Activated CD4-positive, alpha-beta memory T cell treated with anti-CD3 and anti-CD28 coated beads, Interleukin-2, amount 10 ng/mL, durations not matched to agents 7 days and 5 days (primary cell): ENCODE data around the gene GABRA5. TPM values are rescaled to one million over a fixed set of nuclear protein-coding genes. Genes with fewer than 3 reads are reported as not detected.

Experiments used
- CTCF ChIA-PET: fragments of 350-600 bp; sonication (Branson Sonifier 250); formaldehyde crosslinking; loops from one replicate; lab custom pipeline; 2021; ENCODE audit warnings: antibody characterized with exemption, inconsistent platforms; lab: Charles Lee
- POLR2A ChIA-PET: fragments of 350-600 bp; sonication (Branson Sonifier 250); formaldehyde crosslinking; loops from one replicate; lab custom pipeline; 2021; ENCODE audit warnings: antibody characterized with exemption; lab: Charles Lee
- DNase-seq: peaks from one replicate; pipeline ENCODE4 v3.0.0-alpha.2; 2020
- H3K27ac Mint-ChIP-seq: one replicate; pipeline ENCODE4 v1.8.0; 2021; ENCODE audit warnings: mild to moderate bottlenecking, mixed read lengths
- H3K27me3 Mint-ChIP-seq: one replicate; pipeline ENCODE4 v1.8.0; 2021; ENCODE audit warnings: mixed read lengths
- H3K36me3 Mint-ChIP-seq: one replicate; pipeline ENCODE4 v1.8.0; 2021; ENCODE audit warnings: low read depth, mixed read lengths
- H3K4me1 Mint-ChIP-seq: one replicate; pipeline ENCODE4 v1.8.0; 2021; ENCODE audit warnings: mixed read lengths
- H3K4me3 Mint-ChIP-seq: one replicate; pipeline ENCODE4 v1.8.0; 2021; ENCODE audit warnings: mild to moderate bottlenecking, mixed read lengths
- H3K9me3 Mint-ChIP-seq: one replicate; pipeline ENCODE4 v1.8.0; 2021; ENCODE audit warnings: mixed read lengths
- total RNA-seq, 2 experiments: library from RNA; stranded (reverse); gene quantifications; one replicate each; pipeline ENCODE4 v1.2.3, GENCODE V29; 2021

The GABRA5 gene
- total RNA-seq, 2 experiments from 2014 or later: not detected

- no peak overlapping the region for H3K27ac Mint-ChIP-seq
- no peaks in the 10 kb centered on the region for H3K4me1 Mint-ChIP-seq
- ChIA-PET POLR2A (no interaction called here), CTCF (no interaction called here)
- no peaks in the 10 kb centered on the region for H3K36me3 Mint-ChIP-seq
- no peaks in the 10 kb centered on the region for H3K27me3 Mint-ChIP-seq
- H3K4me3 Mint-ChIP-seq: no peak overlapping the region
- H3K9me3 Mint-ChIP-seq: peaks cover 21% of the 10 kb centered on the region
- DNase-seq: no peak
Observed at GRCh38 chr15:26950001-26950400, 83.1 kb downstream of the GABRA5 start.

- Mint-ChIP-seq H3K27me3 (no peaks in the 10 kb centered on the region), H3K9me3 (peaks cover 11% of the 10 kb centered on the region), H3K4me3 (no peak overlapping the region), H3K36me3 (no peaks in the 10 kb centered on the region), H3K4me1 (no peaks in the 10 kb centered on the region), H3K27ac (no peak overlapping the region)
- no peak for DNase-seq
- POLR2A ChIA-PET: no interaction called here
- CTCF ChIA-PET: no interaction called here
Observed at GRCh38 chr15:26954403-26954802, 87.5 kb downstream of the GABRA5 start.

- Mint-ChIP-seq H3K4me3 (no peak overlapping the region), H3K4me1 (no peaks in the 10 kb centered on the region), H3K36me3 (no peaks in the 10 kb centered on the region), H3K27ac (no peak overlapping the region), H3K9me3 (peaks cover 2% of the 10 kb centered on the region), H3K27me3 (no peaks in the 10 kb centered on the region)
- CTCF ChIA-PET: no interaction called here
- DNase-seq: no peak
- POLR2A ChIA-PET: no interaction called here
Observed at GRCh38 chr15:26967719-26968269, 100.9 kb downstream of the GABRA5 start.

- ChIA-PET CTCF (no interaction called here), POLR2A (no interaction called here)
- Mint-ChIP-seq H3K4me3 (no peak overlapping the region), H3K36me3 (no peaks in the 10 kb centered on the region), H3K27ac (no peak overlapping the region), H3K27me3 (no peaks in the 10 kb centered on the region), H3K4me1 (no peaks in the 10 kb centered on the region), H3K9me3 (peaks cover 2% of the 10 kb centered on the region)
- no peak for DNase-seq
Observed at GRCh38 chr15:26968806-26969205, 101.9 kb downstream of the GABRA5 start.

GRCh38 chr15:26970712-26971210 is 103.9 kb downstream of the GABRA5 start, which contains the start of gene GABRG3:
Gene GABRG3 (plus strand): TSS chr15:26971181.
- Mint-ChIP-seq H3K27ac (no peak within 1 kb of the TSS), H3K4me1 (no peaks in the 10 kb centered on the region), H3K4me3 (no peak within 1 kb of the TSS), H3K36me3 (no peaks in the 10 kb centered on the region), H3K27me3 (no peaks in the 10 kb centered on the region), H3K9me3 (peaks cover 2% of the 10 kb centered on the region)
- no peak for DNase-seq
- CTCF ChIA-PET: no interaction called here
- POLR2A ChIA-PET: no interaction called here

GRCh38 chr15:26971271-26972018 is 104.6 kb downstream of the GABRA5 start:
- H3K36me3 Mint-ChIP-seq: no peaks in the 10 kb centered on the region
- ChIA-PET CTCF (interaction anchor here (1.4 kb wide), 1 partner anchor 80 kb away, joined by 3 read pairs; no protein-coding TSS in a partner anchor), POLR2A (no interaction called here)
- no peak overlapping the region for H3K4me3 Mint-ChIP-seq
- no peak overlapping the region for H3K27ac Mint-ChIP-seq
- DNase-seq: no peak
- H3K9me3 Mint-ChIP-seq: peaks cover 2% of the 10 kb centered on the region
- H3K27me3 Mint-ChIP-seq: no peaks in the 10 kb centered on the region
- no peaks in the 10 kb centered on the region for H3K4me1 Mint-ChIP-seq

GRCh38 chr15:26972636-26973035 is 105.8 kb downstream of the GABRA5 start:
- CTCF ChIA-PET: interaction anchor here (1.4 kb wide), 1 partner anchor 81 kb away, joined by 3 read pairs; no protein-coding TSS in a partner anchor
- H3K4me1 Mint-ChIP-seq: no peaks in the 10 kb centered on the region
- no peak overlapping the region for H3K27ac Mint-ChIP-seq
- H3K36me3 Mint-ChIP-seq: no peaks in the 10 kb centered on the region
- H3K4me3 Mint-ChIP-seq: no peak overlapping the region
- H3K27me3 Mint-ChIP-seq: no peaks in the 10 kb centered on the region
- POLR2A ChIA-PET: no interaction called here
- DNase-seq: no peak
- peaks cover 7% of the 10 kb centered on the region for H3K9me3 Mint-ChIP-seq

- peaks cover 7% of the 10 kb centered on the region for H3K9me3 Mint-ChIP-seq
- H3K27ac Mint-ChIP-seq: no peak overlapping the region
- DNase-seq: no peak
- no peaks in the 10 kb centered on the region for H3K36me3 Mint-ChIP-seq
- POLR2A ChIA-PET: no interaction called here
- no peak overlapping the region for H3K4me3 Mint-ChIP-seq
- no peaks in the 10 kb centered on the region for H3K4me1 Mint-ChIP-seq
- CTCF ChIA-PET: no interaction called here
- H3K27me3 Mint-ChIP-seq: no peaks in the 10 kb centered on the region
Observed at GRCh38 chr15:26974120-26974780, 107.4 kb downstream of the GABRA5 start.

GRCh38 chr15:26981492-26981891 is 114.6 kb downstream of the GABRA5 start:
- Mint-ChIP-seq H3K4me3 (no peak overlapping the region), H3K9me3 (peaks cover 8% of the 10 kb centered on the region), H3K27me3 (no peaks in the 10 kb centered on the region), H3K36me3 (no peaks in the 10 kb centered on the region), H3K4me1 (no peaks in the 10 kb centered on the region), H3K27ac (no peak overlapping the region)
- DNase-seq: no peak
- POLR2A ChIA-PET: no interaction called here
- CTCF ChIA-PET: no interaction called here

- H3K36me3 Mint-ChIP-seq: no peaks in the 10 kb centered on the region
- no peak overlapping the region for H3K27ac Mint-ChIP-seq
- H3K4me3 Mint-ChIP-seq: no peak overlapping the region
- no peak for DNase-seq
- POLR2A ChIA-PET: no interaction called here
- CTCF ChIA-PET: no interaction called here
- no peaks in the 10 kb centered on the region for H3K27me3 Mint-ChIP-seq
- peaks cover 4% of the 10 kb centered on the region for H3K9me3 Mint-ChIP-seq
- H3K4me1 Mint-ChIP-seq: no peaks in the 10 kb centered on the region
Observed at GRCh38 chr15:26983822-26984221, 117.0 kb downstream of the GABRA5 start.

- H3K9me3 Mint-ChIP-seq: peaks cover 4% of the 10 kb centered on the region
- no peak overlapping the region for H3K27ac Mint-ChIP-seq
- H3K4me3 Mint-ChIP-seq: no peak overlapping the region
- POLR2A ChIA-PET: no interaction called here
- H3K36me3 Mint-ChIP-seq: no peaks in the 10 kb centered on the region
- CTCF ChIA-PET: no interaction called here
- H3K27me3 Mint-ChIP-seq: no peaks in the 10 kb centered on the region
- no peaks in the 10 kb centered on the region for H3K4me1 Mint-ChIP-seq
- no peak for DNase-seq
Observed at GRCh38 chr15:26985050-26985449, 118.2 kb downstream of the GABRA5 start.

GRCh38 chr15:26996250-26996649 is 129.4 kb downstream of the GABRA5 start:
- DNase-seq: no peak
- POLR2A ChIA-PET: no interaction called here
- H3K4me3 Mint-ChIP-seq: no peak overlapping the region
- no peaks in the 10 kb centered on the region for H3K27me3 Mint-ChIP-seq
- H3K27ac Mint-ChIP-seq: no peak overlapping the region
- H3K9me3 Mint-ChIP-seq: peaks cover 15% of the 10 kb centered on the region
- CTCF ChIA-PET: no interaction called here
- no peaks in the 10 kb centered on the region for H3K36me3 Mint-ChIP-seq
- no peaks in the 10 kb centered on the region for H3K4me1 Mint-ChIP-seq
